SJSA1 (cell line): Measurements from ENCODE around the gene CAPN10. TPM values are rescaled to one million over a fixed set of nuclear protein-coding genes. Genes with fewer than 3 reads are reported as not detected.
A peak's percentile ranks its signal among the peaks of the same experiment; 100 is the strongest.

ENCODE experiments used
- DNase-seq, 2 experiments: peaks; one replicate each; pipeline ENCODE4 v3.0.0-alpha.2; 2015 to 2020; ENCODE audit warnings: low spot score in 2 of 2, low read depth in 1 of 2
- H3K27ac ChIP-seq: fragments of 250-450 bp; sonication (Bioruptor Pico); 2 replicates; pipeline ENCODE4 v1.5.1; 2020; ENCODE audit warnings: mild to moderate bottlenecking, moderate library complexity
- H3K27me3 ChIP-seq: fragments of 250-450 bp; sonication (Bioruptor Pico); replicated peaks from 2 replicates; pipeline ENCODE4 v1.5.1; 2020; ENCODE audit warnings: mild to moderate bottlenecking, moderate library complexity
- H3K36me3 ChIP-seq: fragments of 250-450 bp; sonication (Bioruptor Pico); 2 replicates; pipeline ENCODE4 v1.5.1; 2020; ENCODE audit warnings: mild to moderate bottlenecking
- H3K4me1 ChIP-seq: fragments of 250-450 bp; sonication (Bioruptor Pico); replicated peaks from 2 replicates; pipeline ENCODE4 v1.6.1; 2021; ENCODE audit warnings: mild to moderate bottlenecking
- H3K4me3 ChIP-seq: fragments of 250-450 bp; sonication (Bioruptor Pico); 2 replicates; pipeline ENCODE4 v1.5.1; 2020; ENCODE audit warnings: mild to moderate bottlenecking
- H3K9me3 ChIP-seq: fragments of 250-450 bp; sonication (Bioruptor Pico); replicated peaks from 2 replicates; pipeline ENCODE4 v1.5.1; 2020; ENCODE audit warnings: mild to moderate bottlenecking
- total RNA-seq: library from RNA; depleted of rRNA; stranded (reverse); fragments of >200 nt; shearing (Covaris generic); gene quantifications from 2 replicates; pipeline ENCODE4 v1.2.3, GENCODE V29; 2014

Gene CAPN10
- total RNA-seq, 1 experiment from 2014 or later, result 17.7 TPM

- H3K4me3 ChIP-seq, result no peak overlapping the region
- 0 out of 2 replicates have a peak, but pooled peaks cover 3% of the 10 kb centered on the region for H3K4me1 ChIP-seq
- H3K36me3 ChIP-seq, result no peaks in the 10 kb centered on the region
- H3K27ac ChIP-seq, result no peak overlapping the region
- H3K27me3 ChIP-seq, result no peaks in the 10 kb centered on the region
- no peaks in the 10 kb centered on the region; the same call in 1 of the 2 replicates for H3K9me3 ChIP-seq
- no peak for DNase-seq
Observed at GRCh38 chr2:240627736-240628506, 41.4 kb downstream of the CAPN10 start.

GRCh38 chr2:240628507-240628807, 41.9 kb downstream of the CAPN10 start:
- H3K4me1 ChIP-seq, result 0 out of 2 replicates have a peak, but pooled peaks cover 3% of the 10 kb centered on the region
- peaks cover 2% of the 10 kb centered on the region; the same call in 1 of the 2 replicates for H3K9me3 ChIP-seq
- no peak overlapping the region for H3K27ac ChIP-seq
- H3K36me3 ChIP-seq, result no peaks in the 10 kb centered on the region
- no peaks in the 10 kb centered on the region for H3K27me3 ChIP-seq
- no peak overlapping the region for H3K4me3 ChIP-seq
- DNase-seq, result no peak

- H3K4me3 ChIP-seq, result no peak overlapping the region
- no peak overlapping the region for H3K27ac ChIP-seq
- no peaks in the 10 kb centered on the region for H3K36me3 ChIP-seq
- peaks cover 6% of the 10 kb centered on the region; the same call in 1 of the 2 replicates for H3K9me3 ChIP-seq
- H3K4me1 ChIP-seq, result 0 out of 2 replicates have a peak, but pooled peaks cover 3% of the 10 kb centered on the region
- no peak for DNase-seq
- no peaks in the 10 kb centered on the region for H3K27me3 ChIP-seq
Observed at GRCh38 chr2:240628808-240629618, 42.5 kb downstream of the CAPN10 start.

- H3K4me3 ChIP-seq, result no peak overlapping the region
- H3K9me3 ChIP-seq, result peaks cover 6% of the 10 kb centered on the region; the same call in 1 of the 2 replicates
- H3K27ac ChIP-seq, result no peak overlapping the region
- 0 out of 2 replicates have a peak, but pooled peaks cover 3% of the 10 kb centered on the region for H3K4me1 ChIP-seq
- no peak for DNase-seq
- H3K36me3 ChIP-seq, result no peaks in the 10 kb centered on the region
- no peaks in the 10 kb centered on the region for H3K27me3 ChIP-seq
Observed at GRCh38 chr2:240629619-240629967, 43.1 kb downstream of the CAPN10 start.

- Histone ChIP-seq H3K27ac (no peak overlapping the region), H3K27me3 (no peaks in the 10 kb centered on the region), H3K4me1 (0 out of 2 replicates have a peak, but pooled peaks cover 1% of the 10 kb centered on the region), H3K4me3 (no peak overlapping the region), H3K36me3 (no peaks in the 10 kb centered on the region), H3K9me3 (peaks cover 6% of the 10 kb centered on the region; the same call in 1 of the 2 replicates)
- DNase-seq, result no peak
Observed at GRCh38 chr2:240629968-240630770, 43.6 kb downstream of the CAPN10 start.

- H3K4me1 ChIP-seq, result no peaks in the 10 kb centered on the region
- peaks cover 6% of the 10 kb centered on the region; the same call in 1 of the 2 replicates for H3K9me3 ChIP-seq
- H3K36me3 ChIP-seq, result no peaks in the 10 kb centered on the region
- peak in 1 of 2 experiments; percentile 32 for DNase-seq
- H3K4me3 ChIP-seq, result no peak overlapping the region
- no peaks in the 10 kb centered on the region for H3K27me3 ChIP-seq
- no peak overlapping the region for H3K27ac ChIP-seq
Observed at GRCh38 chr2:240630771-240631547, 44.4 kb downstream of the CAPN10 start.

GRCh38 chr2:240631548-240632305, 45.2 kb downstream of the CAPN10 start:
- Histone ChIP-seq H3K9me3 (peaks cover 6% of the 10 kb centered on the region; the same call in 1 of the 2 replicates), H3K4me3 (no peak overlapping the region), H3K4me1 (no peaks in the 10 kb centered on the region), H3K36me3 (no peaks in the 10 kb centered on the region), H3K27ac (no peak overlapping the region), H3K27me3 (no peaks in the 10 kb centered on the region)
- no peak for DNase-seq

GRCh38 chr2:240632306-240632721, 45.8 kb downstream of the CAPN10 start:
- no peaks in the 10 kb centered on the region for H3K4me1 ChIP-seq
- H3K4me3 ChIP-seq, result no peak overlapping the region
- DNase-seq, result peak in 1 of 2 experiments; percentile 34
- no peaks in the 10 kb centered on the region for H3K27me3 ChIP-seq
- no peak overlapping the region for H3K27ac ChIP-seq
- H3K36me3 ChIP-seq, result no peaks in the 10 kb centered on the region
- H3K9me3 ChIP-seq, result peaks cover 6% of the 10 kb centered on the region; the same call in 1 of the 2 replicates

GRCh38 chr2:240635121-240635997, 48.8 kb downstream of the CAPN10 start:
- DNase-seq, result no peak
- Histone ChIP-seq H3K4me3 (no peak overlapping the region), H3K27me3 (peaks cover 17% of the 10 kb centered on the region; the same call in 1 of the 2 replicates), H3K9me3 (peaks cover 6% of the 10 kb centered on the region; the same call in 1 of the 2 replicates), H3K36me3 (no peaks in the 10 kb centered on the region), H3K27ac (no peak overlapping the region), H3K4me1 (no peaks in the 10 kb centered on the region)

- Histone ChIP-seq H3K27ac (no peak overlapping the region), H3K36me3 (no peaks in the 10 kb centered on the region), H3K27me3 (peaks cover 17% of the 10 kb centered on the region; the same call in 1 of the 2 replicates), H3K4me3 (no peak overlapping the region), H3K4me1 (no peaks in the 10 kb centered on the region), H3K9me3 (peaks cover 6% of the 10 kb centered on the region; the same call in 1 of the 2 replicates)
- no peak for DNase-seq
Observed at GRCh38 chr2:240635998-240636547, 49.5 kb downstream of the CAPN10 start.

GRCh38 chr2:240636563-240637115, 50.1 kb downstream of the CAPN10 start:
- H3K27ac ChIP-seq, result no peak overlapping the region
- peaks cover 6% of the 10 kb centered on the region; the same call in 1 of the 2 replicates for H3K9me3 ChIP-seq
- no peak for DNase-seq
- peaks cover 17% of the 10 kb centered on the region; the same call in 1 of the 2 replicates for H3K27me3 ChIP-seq
- H3K36me3 ChIP-seq, result no peaks in the 10 kb centered on the region
- H3K4me1 ChIP-seq, result no peaks in the 10 kb centered on the region
- H3K4me3 ChIP-seq, result no peak overlapping the region
